ENCODE results near the gene CRACR2A.

CRACR2A gene

DNA sequence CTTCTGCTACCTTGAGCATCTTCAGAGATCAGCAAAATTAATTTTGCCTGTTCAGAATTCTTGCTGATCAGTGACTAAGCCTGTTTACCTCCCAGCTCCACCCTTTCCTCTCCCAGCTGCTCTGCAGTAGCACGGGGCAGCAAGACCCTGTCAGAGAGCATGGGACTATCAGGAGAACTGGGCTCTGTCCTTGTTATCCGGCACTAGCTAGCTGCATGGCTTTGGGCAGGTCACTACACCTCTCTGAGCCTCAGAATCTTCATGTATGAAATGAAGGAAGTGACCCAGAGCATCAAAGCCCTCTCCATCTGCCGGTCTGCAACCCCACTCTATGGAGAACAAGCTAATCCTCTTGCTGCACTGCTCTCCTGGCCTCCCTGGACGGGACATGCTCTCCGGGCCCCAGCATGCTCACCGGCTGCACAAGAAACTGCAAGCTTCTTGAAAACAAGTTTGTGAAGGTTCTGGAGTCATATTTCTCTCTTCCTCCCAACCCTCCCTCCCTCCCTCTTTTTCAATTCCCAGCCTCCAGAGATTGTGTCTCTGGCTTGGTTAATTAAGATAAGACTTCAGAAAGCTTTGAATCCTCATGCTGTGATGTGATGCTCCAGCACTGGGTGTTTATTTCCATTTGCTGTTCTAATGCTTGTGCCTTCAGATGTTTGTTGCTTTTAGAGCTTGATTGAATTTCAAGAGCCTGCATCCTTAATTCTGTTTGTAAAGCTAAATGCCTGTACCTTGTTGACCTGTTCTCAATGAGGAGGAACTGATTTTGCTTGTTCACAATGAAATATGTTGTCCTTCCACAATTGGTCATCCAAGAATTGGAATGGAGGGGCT, 101.1 kb downstream of the CRACR2A start:
- DNase-seq (ENCODE audit: low spot score) = no peak

DNA sequence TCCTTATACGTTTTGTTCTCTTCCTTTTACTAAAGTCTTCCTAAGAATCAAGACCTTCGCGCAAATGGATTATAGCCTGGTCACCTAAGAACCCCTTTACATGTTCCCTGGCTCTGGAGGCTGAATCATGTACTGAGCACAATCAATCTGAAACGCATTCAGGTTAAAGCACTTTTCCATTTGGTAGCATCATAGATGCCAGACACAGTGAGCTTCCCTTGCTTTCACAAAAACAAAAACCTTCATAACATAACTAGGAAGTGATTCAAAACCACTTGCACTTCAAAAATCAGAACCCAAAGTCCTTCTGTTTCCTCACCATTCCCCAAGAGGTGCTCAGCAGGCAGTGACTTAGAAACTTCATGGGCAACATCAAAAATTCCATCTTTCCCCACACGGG, 105.4 kb downstream of the CRACR2A start:
- no peak for DNase-seq (ENCODE audit: low spot score)

DNA sequence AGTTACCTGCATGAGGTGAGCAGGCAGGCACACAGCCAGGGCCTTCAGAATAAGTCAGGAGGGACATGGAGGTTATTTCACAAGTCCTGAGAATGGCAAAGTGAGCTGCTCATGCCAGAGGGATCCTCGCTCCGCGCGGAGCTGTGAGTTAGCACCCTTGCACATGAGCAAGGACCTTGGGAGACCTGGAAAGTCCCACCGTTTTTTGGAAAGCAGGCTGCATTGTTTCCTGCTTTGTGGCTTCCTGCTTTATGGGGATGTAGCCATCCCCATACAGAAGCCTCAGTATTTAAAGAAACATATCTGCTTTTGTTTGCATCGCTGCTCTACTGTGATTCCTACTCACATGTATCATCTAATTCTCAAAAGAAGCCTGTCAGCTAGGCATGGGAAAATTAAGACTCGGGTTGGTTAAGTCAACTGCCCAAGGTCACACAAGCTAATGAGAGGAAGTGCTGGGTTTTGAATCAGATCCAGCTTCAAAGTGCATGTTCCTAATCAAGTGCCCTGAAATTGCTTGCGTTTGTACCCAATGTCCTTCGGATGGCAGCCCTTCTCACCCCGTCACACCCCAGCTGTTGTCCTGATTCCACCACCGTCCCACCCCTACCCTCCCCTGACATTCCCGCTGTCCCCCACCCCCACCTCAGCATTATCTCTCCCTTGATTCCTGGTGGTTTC, 106.2 kb downstream of the CRACR2A start:
- no peak for DNase-seq (ENCODE audit: low spot score)

DNA sequence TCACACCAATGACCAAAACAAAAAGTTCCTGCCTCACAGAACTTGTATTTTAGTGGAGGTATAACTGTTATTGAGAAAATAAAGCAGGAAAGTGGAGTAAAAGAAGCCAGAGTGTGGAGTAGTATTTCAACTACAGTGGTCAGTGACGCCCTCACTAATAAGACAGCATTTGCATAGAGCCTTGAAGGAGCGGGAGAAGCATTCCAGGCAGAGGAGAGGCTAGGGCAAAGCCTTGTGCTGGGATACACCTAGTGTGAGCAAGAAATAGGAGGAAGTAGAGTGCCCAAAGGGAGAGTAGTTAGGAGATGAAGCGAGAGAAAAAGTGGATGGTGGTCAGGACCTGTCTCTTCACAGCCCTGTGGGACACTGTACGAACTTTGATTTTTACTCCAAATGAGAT, 107.8 kb downstream of the CRACR2A start:
- no peak for DNase-seq (ENCODE audit: low spot score)

DNA sequence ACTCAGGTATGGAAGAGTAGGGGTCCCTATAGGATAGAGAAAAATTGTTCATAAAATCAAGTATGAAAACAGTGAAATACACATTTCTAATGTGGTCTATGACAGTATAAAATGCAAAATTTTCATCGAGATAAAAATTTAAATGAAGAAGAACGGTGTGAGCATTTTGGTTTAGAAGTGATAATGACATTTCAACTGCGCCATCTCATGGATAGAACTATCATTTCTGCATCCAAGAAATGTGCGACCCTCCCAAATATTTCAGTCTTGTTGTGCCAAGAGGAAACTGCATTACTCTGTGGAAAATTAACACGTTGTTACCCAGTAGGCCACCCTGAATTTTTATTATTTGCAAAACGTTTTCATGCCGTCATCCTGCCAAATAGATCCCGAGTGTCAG, 108.8 kb downstream of the CRACR2A start:
- DNase-seq (ENCODE audit: low spot score) = no peak

DNA sequence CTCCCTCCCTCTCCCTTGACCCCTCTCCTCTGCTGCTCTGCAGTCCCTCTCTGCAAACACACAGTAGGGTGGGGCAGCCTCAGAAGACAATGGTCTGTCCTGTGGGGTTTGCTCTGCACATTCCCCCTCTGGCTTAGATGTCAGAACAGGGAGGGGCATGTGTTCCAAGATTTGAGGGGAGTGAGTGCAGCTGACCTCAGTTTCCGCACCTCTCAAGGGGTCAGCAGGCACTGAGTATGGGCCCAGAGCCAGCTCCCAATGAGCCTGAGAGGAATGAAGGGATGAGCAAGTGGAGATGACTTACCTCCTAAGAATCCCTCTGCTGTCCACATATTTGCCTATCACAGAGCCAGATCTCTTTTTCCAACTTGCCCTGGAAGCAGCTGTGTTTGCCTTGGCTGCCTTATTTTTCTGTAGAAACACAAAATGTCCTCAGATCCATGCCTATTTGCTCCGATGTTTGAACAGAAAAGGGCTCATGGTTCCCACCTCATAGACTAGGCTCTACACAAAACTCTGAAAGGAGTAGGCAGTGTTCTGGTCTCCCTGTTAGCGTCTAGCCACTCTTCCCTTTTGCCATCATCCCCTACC, 111.4 kb downstream of the CRACR2A start:
- DNase-seq (ENCODE audit: low spot score) = peak; percentile 80

DNA sequence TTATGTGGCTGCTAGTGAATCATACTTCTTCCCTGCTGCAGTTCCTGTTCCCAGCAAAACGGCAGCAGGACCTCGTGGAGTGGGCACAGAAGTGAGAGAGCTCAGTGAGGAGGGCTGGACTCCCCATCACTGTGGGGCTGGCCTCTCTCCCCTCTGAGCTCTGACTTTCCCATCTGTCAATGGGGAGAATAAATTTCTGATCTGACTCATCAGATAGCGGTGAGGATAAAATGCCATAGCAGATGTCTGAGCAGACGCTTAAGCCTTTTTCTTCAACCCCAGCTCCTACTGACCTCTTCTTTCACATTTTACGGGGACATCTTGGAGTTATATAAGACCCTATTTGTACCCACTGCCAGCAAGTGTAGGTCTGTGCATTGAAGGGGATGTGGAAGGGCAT, 116.6 kb downstream of the CRACR2A start:
- no peak for DNase-seq (ENCODE audit: low spot score)

DNA sequence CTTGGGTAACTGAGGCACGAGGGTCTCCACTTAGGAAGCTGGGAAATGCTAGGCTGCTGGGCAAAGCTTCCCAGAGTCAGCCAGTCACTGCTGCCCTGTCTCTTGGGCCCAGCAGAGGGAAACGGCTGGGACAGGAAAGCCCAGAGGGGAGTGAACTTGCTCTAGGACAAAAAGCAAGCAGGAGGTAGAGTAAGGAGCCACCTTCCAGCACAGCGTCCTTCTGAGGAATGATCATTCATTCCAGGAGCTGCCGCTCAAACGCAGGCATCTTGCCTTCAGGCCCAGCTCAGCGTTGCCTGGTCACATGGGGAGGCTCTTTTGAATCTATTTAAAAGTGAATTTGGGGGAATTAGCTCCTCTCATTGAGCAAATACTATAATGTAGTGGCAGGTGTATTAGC, 118.6 kb downstream of the CRACR2A start:
- no peak for DNase-seq (ENCODE audit: low spot score)

DNA sequence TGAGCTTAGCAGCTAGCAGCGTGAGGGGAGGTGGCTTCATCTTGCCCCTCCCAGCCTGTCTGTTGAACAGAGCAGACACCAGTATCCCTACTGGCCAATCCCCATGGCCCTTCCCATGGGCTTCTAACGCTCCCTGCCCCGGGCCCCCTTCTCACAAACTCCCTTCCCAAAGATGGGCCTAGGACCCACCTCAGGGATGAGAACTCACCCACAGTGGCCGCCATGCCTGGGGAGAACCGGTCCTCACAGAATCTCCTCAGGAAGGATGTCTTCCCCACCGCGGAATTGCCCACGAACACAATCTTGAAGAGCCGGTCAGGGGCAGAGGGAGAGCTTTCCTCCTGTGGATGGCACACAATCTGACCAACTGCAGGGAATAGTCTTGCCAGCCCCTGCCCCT, 119.5 kb downstream of the CRACR2A start:
- no peak for DNase-seq (ENCODE audit: low spot score)

DNA sequence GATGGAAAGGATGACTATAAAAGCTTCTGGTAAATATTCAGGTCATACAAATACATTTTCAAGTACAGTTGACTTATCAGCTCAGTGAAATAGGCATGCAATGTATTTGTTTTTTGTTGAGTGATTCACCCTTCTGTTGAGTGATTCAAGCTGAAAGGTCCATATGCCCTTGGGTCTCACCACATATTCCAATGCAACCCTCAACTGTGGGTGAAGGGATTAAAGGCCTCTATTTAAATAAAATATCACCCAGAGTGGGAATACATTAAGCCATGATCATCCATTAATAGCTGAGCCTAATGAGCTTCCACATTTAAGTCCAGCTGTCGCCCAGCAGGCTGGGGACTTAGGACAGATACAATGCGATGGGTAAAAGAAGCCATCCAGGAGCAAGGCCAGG, 120.2 kb downstream of the CRACR2A start:
- DNase-seq (ENCODE audit: low spot score) = no peak

DNA sequence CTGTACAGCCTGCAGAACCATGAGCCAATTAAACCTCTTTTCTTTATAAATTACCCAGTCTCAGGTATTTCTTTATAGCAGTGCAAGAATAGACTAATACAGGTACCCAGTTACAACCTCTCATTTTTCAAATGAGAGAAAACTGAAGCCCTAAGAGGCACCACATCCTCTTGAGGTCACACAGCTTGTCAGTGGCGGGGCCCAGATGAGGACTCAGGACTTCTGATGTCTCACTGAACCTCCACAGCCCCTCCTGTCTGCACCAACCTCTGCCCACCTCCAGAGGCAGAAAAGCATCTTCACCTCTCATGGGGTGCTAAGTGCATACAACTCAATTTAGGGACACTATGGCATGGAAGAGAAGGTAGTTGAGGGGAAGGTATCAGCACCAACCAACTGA, 120.7 kb downstream of the CRACR2A start:
- DNase-seq (ENCODE audit: low spot score) = no peak

DNA sequence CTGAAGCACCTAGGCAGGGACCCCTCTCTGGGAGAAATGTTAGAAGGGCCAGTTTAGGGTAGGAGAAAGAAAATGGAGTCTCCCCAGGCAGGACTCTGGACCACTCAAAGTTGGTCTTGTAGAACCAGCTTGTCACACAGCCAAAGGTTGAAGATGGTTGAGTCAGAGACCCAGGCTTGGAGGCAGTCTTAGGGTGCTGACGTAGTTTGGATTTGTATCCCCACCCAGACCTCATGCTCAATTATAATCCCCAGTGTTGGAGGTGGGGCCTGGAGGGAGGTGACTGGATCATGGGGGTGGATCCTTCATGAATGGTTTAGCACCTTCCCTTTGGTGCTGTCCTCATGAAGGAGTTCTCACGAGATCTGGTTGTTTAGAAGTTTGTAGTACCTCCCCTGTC, 121.2 kb downstream of the CRACR2A start:
- DNase-seq (ENCODE audit: low spot score) = no peak

DNA sequence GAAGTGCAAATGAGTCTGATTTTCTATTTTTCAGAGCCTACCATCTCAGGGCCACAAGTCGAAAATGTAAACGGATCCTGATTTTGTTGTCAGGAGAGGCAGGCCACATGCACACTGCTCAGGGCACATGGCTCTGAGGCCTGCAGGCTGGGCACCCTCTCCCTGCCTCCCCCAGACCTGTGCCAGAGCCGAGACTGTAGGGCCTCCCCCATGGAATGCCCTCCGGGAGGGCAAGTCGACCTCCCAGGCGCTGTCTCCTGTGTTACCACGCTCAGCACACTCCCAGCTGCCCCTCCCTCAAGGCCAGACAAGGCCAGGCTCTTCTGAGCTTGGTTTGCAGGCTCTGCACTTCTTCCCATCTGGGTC, 121.7 kb downstream of the CRACR2A start:
- no peak for DNase-seq (ENCODE audit: low spot score)

DNA sequence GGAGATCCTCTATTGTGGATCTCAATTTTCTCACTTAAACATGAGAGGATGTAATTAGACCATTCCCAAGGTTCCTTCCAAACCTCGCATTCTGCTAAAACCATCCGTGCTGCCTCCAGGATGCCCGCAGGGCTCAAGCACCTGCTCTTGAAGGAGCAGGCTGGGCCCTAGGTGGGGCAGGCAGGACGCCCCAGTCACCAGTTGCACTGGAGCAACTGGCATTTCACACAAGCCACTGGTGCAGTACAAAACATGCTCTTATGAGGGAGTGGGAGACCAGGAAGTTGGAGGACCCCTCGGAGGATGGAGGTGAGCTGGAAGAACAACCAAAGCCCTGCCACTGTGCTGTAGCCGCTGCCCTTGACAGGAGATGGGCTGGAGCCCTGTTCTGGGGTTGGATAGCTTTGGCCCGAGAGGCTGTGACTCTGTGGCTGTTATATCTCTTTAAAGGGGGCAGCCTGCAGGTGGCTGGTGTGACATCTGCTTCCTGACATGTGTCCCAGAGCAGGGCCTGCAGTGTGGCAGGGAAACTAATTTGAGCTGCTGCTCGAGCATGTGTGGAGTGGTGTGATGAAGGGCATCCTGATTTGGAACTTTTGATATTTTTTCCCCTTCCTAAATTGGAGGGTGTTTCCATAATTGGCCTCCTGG, 122.2 kb downstream of the CRACR2A start:
- no peak for DNase-seq (ENCODE audit: low spot score)

DNA sequence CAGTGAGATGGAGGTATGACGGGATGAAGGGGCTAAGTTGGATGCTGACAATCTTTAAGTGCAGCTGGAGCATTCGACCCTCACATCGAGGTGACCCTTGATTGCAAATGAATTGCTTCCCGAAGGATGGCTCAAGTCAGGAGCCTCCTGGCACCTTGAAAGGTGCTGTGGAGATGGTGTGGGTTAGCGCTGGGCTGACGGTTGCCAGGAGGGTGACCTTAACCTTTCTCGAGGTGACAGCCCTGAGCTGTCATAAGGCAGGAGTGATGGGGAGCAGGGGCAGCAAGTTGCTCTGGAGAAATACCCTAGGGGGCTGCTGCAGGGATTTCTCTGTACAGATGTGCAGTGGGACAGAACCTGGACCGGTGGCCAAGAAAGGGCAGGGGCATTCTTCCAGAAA, 122.8 kb downstream of the CRACR2A start:
- DNase-seq (ENCODE audit: low spot score) = no peak

DNA sequence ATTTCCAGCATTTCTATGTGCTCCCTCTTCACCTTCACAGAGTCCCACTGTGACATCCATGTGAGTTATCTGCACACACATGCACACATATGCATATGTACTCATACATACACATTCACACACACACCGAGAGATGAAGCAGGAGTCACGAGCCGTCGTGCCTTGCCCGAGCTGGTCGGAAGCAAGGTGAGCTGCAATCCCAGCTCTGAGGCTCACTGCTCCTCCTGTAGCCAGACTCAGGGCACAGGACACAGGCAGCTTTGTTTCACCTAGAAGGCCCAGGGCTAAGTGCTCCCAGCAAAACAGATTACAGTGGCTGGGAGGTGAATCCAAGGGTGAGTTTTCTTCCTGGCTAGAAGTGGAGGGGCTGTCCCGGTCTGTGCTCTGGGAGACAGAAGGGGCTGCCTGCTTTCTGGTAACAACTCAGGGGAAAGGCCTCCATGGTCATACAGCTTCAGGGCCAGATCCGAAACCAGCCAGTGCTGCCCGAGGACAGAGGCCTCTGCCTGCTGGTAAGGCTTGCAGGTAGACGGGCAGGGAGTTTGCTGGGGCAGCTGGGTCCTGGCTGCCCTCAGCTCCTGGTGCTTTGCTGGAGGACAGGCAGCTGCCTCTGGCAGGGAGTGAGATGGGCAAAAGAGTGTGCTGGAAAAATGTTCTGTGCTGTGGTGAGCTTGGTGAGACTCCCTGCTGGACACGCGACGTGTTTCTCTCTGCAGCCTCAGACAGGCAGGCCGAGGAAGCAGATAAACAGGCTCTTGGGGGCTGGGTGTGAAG, 123.7 kb downstream of the CRACR2A start:
- no peak for DNase-seq (ENCODE audit: low spot score)

DNA sequence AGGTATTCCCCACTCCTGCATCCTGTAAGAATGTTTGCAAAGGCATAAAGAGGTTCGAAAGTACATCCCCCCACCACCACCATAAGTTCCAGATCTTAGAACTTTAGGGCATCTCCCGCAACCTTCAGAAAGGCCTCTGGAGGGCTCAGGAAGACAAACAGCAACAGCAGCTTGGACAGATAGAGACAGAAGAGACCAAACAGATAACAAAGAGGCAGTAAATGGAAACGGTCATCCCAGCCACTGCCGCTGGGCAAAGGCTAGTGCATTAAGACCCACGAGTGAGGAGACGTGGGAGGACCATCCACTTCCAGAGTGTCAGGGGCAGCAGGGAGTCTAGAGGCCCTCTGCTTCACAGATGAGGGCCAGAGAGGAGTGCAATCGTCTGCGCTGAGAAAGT, 124.3 kb downstream of the CRACR2A start:
- no peak for DNase-seq (ENCODE audit: low spot score)

DNA sequence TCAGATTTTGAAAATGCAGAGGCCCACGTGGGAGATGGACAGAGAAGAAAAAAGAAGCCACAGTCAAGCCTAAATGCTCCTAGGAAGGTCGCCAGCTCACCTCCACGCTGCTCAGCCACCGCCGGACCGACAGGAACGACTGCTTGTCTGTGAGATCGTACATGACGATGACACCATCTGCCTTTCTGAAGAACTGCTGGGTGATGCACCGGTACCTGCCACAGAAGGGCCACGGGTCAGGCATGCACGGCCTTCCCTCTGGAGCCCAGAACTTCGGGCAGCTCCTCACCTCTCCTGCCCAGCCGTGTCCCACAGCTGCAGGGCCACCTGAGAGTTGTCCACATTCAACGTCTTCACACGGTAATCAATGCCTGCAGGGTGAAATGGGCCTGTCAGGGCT, 125.6 kb downstream of the CRACR2A start:
- no peak for DNase-seq (ENCODE audit: low spot score)

DNA sequence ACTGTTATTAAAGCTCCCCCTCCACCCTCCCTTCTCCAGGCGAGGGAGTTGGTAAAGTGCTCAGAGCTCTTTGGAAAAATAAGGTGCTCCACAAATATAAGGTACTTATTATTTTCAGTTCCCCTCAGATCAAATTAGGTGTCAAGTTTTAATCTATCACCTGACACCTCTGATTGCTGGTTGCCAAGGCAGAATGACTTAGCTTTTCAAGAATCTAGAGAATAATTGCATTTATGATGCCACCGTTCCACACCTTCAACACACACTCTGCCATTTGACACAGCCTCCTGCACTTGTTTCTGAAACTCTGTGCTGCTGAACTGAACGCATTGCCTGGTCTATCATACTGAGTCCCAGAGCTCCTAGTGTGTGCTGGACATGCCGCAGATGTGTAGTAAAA, 128.6 kb downstream of the CRACR2A start:
- DNase-seq (ENCODE audit: low spot score) = no peak

DNA sequence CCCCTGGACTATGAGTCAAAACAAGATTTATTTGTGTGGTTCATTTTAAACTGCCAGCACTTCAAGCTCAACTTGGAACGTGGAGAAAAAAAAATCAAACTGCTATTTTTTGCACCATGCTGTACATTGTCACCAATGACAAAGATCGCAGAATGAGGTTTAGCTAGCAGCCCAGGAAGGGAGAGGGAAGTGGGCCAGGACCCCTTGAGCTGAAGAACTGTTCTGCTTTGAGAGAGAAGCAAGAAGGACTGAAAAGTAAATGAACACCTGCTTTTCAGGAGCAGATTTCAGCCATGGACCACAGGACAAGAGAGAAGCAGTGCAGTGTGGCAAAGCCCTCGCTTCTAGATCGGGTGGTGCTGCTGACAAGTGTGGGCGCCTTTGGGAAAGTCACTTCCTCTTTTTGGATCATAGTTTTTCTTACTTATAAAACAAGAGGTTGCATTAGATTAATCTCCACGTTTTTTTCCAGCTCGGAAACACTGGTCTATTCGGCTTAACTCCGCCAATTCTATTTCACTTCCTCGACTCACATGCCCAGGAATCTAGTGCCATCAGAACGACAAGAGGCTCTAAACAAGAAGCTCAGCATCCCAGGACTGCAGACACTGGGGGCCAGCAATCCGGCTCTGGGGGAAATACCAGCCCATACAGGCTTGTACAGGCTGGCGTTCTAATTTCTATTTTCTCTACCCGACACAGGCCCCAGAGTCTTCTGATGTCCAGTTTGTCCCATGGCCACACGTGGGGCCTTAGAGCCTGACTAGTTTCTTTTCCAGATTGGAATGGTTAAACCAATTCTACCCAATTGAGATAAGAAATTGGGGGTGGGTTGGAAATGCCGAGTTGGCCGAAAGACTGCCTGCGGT, 129.9 kb downstream of the CRACR2A start:
- DNase-seq (ENCODE audit: low spot score) = no peak
